GM10847 (cell line): Measurements from ENCODE around the gene CREB5.

Source experiments
- POLR2A ChIP-seq: IDR thresholded peaks from 2 replicates; pipeline ENCODE4 v1.6.1; 2011; ENCODE audit not compliant: insufficient read length; ENCODE audit errors: extremely low read depth

The CREB5 gene

GRCh38 chr7:28447071-28447470 lies 34.8 kb downstream of the CREB5 start:
- no peak for TF ChIP-seq POLR2A

- TF ChIP-seq POLR2A: no peak
Observed at GRCh38 chr7:28448708-28449107, 36.4 kb downstream of the CREB5 start.

- no peak for TF ChIP-seq POLR2A
Observed at GRCh38 chr7:28452681-28453080, 40.4 kb downstream of the CREB5 start.

- no peak for TF ChIP-seq POLR2A
Observed at GRCh38 chr7:28455486-28455885, 43.2 kb downstream of the CREB5 start.

GRCh38 chr7:28456044-28456443 lies 43.7 kb downstream of the CREB5 start:
- TF ChIP-seq POLR2A: no peak

GRCh38 chr7:28458732-28459131 lies 46.4 kb downstream of the CREB5 start:
- no peak for TF ChIP-seq POLR2A

- TF ChIP-seq POLR2A: no peak
Observed at GRCh38 chr7:28459306-28459705, 47.0 kb downstream of the CREB5 start.

- TF ChIP-seq POLR2A: no peak
Observed at GRCh38 chr7:28465697-28466096, 53.4 kb downstream of the CREB5 start.

GRCh38 chr7:28466341-28466740 lies 54.0 kb downstream of the CREB5 start:
- no peak for TF ChIP-seq POLR2A

- TF ChIP-seq POLR2A: no peak
Observed at GRCh38 chr7:28466885-28467284, 54.6 kb downstream of the CREB5 start.

- TF ChIP-seq POLR2A: no peak
Observed at GRCh38 chr7:28469562-28469961, 57.2 kb downstream of the CREB5 start.

GRCh38 chr7:28470344-28470743 lies 58.0 kb downstream of the CREB5 start:
- no peak for TF ChIP-seq POLR2A

GRCh38 chr7:28472332-28472731 lies 60.0 kb downstream of the CREB5 start:
- no peak for TF ChIP-seq POLR2A

GRCh38 chr7:28473571-28474281 lies 61.4 kb downstream of the CREB5 start:
- no peak for TF ChIP-seq POLR2A

GRCh38 chr7:28474282-28474638 lies 61.9 kb downstream of the CREB5 start:
- no peak for TF ChIP-seq POLR2A

- no peak for TF ChIP-seq POLR2A
Observed at GRCh38 chr7:28474640-28475039, 62.3 kb downstream of the CREB5 start.

- no peak for TF ChIP-seq POLR2A
Observed at GRCh38 chr7:28477041-28477442, 64.7 kb downstream of the CREB5 start.

- TF ChIP-seq POLR2A: no peak
Observed at GRCh38 chr7:28478656-28479055, 66.3 kb downstream of the CREB5 start.

- no peak for TF ChIP-seq POLR2A
Observed at GRCh38 chr7:28479507-28479947, 67.2 kb downstream of the CREB5 start.
